T-helper 2 cell (primary cell): ENCODE data around the gene SASH1.
"Not testable (repeated sequence)": the region's sequence is repeated elsewhere in the genome, so short reads cannot be mapped to it uniquely, and the experiment has no call there.

Source experiments
- DNase-seq, 5 experiments: peaks; one replicate each; pipeline versions ENCODE4 v3.0.0 to v3.0.0-alpha.2; 2012 to 2022

SASH1 gene

DNA sequence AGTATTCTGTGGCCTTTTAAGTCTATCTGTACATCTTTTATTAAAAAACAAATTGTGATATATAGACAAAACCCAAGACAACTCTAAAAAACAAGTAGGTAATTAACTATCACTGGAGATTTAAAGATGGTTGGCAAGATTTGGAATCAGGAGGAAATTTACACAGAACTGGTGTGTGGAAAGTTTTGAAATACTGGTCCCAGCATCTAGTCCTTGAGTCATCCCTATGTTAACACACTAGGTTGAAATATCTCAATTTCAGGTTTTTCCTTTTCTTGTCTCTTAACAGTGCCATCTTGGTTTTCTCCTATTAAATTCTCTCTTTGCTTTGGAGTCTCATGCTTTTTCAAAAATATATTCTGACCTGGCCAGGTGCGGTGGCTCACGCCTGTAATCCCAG is 27.5 kb downstream of the SASH1 start:
- no peak for DNase-seq

GRCh38 chr6:148374040-148374774 is 31.6 kb downstream of the SASH1 start:
- DNase-seq: no peak

GRCh38 chr6:148375401-148375800 is 32.8 kb downstream of the SASH1 start:
- DNase-seq: no peak

DNA sequence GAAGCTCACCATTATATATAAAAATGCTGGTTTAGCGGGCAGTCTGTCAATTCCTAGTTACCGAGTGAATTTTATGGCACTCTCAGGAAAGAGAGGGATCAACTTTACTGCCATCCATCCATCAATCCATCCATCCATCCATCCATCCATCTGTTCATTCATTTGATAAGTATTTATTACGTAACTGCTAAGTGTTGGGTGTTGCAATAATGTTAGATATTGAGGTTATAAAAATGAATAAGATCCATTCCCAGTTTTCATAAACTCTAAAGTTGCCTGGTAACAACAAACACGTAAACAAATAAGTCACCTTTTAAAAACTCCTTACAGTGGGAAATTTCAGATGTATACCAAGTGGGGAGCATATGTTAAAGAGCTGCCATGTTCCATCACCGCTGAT is 36.8 kb downstream of the SASH1 start:
- DNase-seq: no peak

DNA sequence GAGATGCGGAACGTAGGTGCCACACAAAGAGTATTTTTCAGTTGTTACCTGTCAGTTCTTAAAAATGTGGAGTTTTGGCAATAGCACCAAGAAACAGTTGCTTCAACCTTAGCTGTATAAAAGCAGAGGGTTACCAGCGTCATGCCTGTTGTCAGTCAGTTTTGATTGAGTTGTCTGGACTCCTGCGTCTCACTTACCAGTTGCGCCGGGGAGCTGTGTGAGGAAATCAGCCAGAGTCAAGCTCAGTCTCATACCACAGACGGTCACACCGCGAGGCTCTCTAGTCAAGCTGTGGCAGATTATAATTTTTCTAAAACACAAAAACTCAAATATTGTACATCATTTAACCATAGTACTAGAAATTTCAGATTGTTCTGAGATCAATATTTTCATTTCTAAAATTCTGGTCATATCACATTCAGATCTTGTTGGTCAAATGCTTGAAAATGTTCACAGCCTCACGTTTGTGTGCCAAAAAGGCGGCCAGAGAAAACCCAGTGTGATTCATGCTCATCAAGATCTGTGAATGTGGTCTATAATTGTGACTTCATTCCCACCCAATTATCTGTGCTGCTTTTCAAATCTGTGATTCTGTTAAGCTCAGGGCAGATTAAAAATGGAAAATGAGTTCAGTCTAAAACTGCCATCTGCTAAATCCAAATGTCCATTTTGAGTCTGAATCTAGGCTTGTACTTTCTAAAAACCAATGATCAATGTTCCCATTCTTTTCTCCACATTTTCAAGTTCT is 37.5 kb downstream of the SASH1 start:
- no peak for DNase-seq

GRCh38 chr6:148382051-148382450 is 39.4 kb downstream of the SASH1 start:
- DNase-seq: not testable (repeated sequence)

GRCh38 chr6:148382861-148383260 is 40.2 kb downstream of the SASH1 start:
- no peak for DNase-seq

DNA sequence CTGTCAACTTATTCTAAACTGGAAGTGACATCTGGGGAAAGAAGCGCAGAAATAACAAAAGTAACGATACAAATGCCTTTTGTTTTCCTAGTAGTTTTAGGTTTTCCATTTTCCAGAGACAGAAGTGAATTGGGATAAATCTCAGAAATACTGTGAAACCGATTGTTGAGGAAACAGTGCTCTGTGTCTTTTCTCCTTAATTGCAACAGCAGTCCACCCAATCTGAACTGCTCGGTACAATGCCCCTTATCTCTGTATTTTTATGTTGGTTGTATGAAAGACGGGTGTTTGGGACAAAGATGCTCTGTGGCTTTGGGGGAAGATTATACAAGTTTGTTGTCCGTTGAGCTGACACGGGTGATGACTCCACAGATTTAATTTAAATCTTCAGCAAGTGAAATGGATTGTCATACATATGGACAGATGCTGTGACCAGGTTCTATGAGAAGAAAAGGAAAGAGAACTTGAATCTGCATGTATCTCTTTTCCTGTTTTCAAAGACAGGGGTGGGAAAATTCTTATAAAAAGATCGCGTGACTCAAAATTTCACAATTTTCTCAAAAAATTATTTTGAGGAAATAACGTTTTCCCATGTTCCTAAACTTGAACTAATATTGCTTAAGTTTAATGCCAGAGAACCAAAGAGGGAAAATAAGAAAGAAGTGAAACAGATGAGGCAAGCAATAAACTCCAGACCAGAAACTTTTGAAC is 41.2 kb downstream of the SASH1 start:
- DNase-seq: no peak

GRCh38 chr6:148385379-148385778 is 42.7 kb downstream of the SASH1 start:
- DNase-seq: no peak

GRCh38 chr6:148388521-148388920 is 45.9 kb downstream of the SASH1 start:
- no peak for DNase-seq

- no peak for DNase-seq
Observed at GRCh38 chr6:148389086-148389485, 46.4 kb downstream of the SASH1 start.

- no peak for DNase-seq
Observed at GRCh38 chr6:148389917-148390316, 47.3 kb downstream of the SASH1 start.

DNA sequence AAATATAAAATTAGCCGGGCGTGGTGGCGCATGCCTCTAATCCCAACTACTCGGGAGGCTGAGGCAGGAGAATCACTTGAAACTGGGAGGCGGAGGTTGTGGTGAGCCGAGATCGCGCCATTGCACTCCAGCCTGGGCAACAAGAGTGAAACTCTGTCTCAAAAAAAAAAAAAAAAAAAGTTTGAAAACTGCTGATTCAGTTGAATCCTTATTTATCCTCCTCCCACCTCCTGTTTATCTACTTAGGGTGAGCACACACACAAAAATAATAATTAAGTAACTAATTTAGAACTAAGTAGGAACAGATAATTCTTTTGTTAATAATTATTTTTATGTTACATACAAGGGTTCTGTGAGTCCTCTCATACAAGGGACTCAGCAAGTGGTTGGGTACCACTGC is 49.5 kb downstream of the SASH1 start:
- DNase-seq: not testable (repeated sequence)

DNA sequence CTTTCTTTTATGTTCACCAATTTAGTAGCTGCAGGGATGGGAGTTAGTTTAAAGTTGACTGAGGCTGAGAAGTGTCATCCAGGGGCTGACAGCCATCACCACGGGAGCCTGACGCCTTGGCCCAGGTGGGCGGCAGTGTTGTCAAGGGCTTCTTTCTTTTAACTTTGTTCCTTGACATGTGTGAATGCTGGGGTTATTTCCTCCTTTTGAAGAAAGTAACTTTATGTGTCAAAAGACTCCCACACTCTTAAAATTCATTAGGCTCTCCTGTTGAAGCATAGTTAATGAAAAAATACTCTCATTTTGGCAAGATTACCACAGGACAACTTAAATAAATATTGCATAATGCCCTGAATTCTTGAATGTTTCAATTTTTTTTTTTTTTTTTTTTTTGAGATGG is 50.0 kb downstream of the SASH1 start:
- DNase-seq: no peak

DNA sequence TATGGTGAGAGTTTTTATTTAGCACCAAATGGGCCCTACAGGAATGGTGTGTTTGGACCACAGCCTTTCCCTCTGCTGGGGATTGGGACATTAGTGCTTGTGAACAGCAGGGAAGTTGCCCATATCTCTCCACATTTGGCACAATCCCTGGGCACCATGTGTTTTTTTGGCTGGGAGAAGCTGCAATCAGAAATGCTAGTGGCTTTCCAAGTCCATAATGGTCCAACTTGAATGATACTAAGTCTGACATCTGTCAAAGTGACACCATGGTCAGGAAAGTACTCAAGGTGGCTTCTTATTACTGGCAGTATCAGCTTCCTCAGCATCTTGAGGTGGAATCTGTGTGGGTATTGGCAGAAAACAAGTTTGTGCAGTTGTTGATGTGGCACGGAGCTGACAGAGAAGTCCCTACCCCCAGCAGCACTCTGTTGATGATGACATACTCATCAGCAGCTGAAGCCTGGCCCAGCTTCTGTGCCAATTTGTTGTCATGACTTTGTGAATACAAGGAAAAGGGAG is 53.0 kb downstream of the SASH1 start:
- DNase-seq: no peak

DNA sequence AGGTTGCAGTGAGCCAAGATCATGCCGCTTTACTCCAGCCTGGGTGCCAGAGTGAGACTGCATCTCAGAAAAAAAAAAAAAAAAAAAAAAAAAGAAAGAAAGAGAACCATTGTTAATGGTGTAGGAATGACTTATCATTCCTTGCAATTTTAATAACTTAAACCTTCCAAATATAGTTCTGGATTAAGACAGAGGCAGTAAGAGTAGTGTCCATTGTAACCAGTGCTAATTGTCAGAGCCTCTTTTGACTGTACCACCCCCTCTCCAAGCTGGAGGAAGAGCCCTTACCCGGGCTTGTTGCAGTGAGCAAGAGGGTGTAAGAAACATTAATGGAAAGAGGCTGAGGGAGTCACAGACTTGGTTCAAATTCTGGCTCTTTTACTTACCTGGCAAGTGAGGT is 53.8 kb downstream of the SASH1 start:
- no peak for DNase-seq

DNA sequence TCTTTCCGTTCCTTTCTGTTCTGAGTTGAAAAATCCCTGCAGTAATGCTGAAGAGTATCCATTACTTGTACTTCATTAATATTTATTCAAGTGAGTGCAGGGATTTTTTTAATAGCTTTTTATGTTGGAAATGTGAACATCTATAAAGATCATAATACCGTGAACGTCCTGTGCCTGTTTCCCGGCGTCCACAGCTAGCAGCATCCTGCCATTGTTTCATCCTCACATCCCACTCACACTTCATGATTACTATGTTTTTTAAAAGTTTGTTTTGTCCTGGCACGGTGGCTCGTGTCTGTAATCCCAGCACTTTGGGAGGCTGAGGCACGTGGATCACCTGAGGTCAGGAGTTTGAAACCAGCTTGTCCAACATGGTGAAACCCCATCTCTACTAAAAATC is 54.3 kb downstream of the SASH1 start:
- no peak for DNase-seq

DNA sequence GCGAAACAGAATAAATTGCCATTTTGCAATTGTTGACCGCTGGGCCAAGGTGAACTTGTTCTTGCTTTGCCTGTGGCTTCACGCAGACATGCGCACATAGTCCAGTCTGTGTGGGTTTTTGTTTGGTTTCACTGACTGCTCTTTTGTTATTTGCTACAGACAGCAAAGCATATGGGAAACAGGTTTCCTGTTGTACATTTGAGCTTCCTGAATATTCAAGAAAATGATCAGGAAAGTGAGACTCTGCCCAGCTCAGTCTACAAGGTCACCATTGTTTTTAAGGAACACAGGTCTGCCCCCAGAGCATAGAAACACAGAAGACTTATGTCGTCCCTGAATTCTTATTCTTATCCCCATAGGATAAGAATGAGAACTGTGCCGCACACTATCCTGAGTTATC is 55.6 kb downstream of the SASH1 start:
- no peak for DNase-seq

DNA sequence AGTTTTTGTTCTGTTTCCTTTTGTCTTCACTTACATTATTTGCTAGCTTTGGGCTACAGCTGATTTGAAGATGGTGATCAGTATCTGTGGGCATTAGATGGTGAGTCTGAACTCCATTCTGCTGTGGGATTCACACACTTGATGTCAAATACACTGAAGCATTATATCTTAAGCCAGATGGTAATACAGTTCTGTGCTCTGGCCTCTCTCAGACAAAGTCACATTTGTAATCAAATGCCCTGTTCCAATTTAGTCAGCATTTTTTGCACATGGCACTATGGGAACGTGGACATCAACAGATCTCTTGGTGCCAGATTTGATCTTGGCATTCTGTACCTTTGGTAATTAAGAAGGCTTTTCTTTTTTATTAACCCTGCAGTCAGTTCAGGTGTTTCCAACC is 56.0 kb downstream of the SASH1 start:
- DNase-seq: no peak

DNA sequence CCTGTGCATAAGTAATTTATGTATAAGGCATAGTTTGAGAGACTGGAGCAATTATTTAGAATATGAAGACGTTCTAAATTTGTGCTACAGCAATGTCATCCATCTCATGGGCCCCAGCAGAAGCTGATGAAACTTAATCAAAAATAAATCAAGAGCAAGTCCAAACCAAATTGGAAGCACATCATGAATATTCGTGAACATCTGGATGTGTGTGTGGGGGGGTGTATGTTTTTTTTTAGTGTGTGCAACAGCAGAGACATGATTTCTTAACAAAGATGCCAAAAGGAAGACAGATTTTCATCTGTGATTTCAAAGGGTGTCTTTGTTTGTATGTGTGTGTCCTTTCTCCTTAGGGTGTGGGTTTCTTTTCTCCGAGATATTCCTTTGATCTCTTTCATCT is 58.9 kb downstream of the SASH1 start:
- no peak for DNase-seq

- no peak for DNase-seq
Observed at GRCh38 chr6:148404456-148405054, 61.9 kb downstream of the SASH1 start.

GRCh38 chr6:148405894-148406293 is 63.3 kb downstream of the SASH1 start:
- DNase-seq: no peak
